WTC11 (cell line): Measurements from ENCODE around the gene C3. TPM values are rescaled to one million over a fixed set of nuclear protein-coding genes. Genes with fewer than 3 reads are reported as not detected.

Source experiments
- ATAC-seq: fragments of 200-7000 bp; cut with Tn5 transposase; 2 replicates; pipeline ENCODE4 v1.10.0; 2021; ENCODE audit warnings: mild to moderate bottlenecking, moderate library complexity
- CTCF ChIA-PET: fragments of 300-600 bp; sonication (Branson Sonifier 250); formaldehyde crosslinking; loops from one replicate; lab custom pipeline; 2021; ENCODE audit warnings: antibody characterized with exemption; lab: Charles Lee
- POLR2A ChIA-PET: fragments of 350-600 bp; sonication (Branson Sonifier 250); formaldehyde crosslinking; loops from one replicate; lab custom pipeline; 2021; ENCODE audit warnings: antibody characterized with exemption; lab: Charles Lee
- DNase-seq: peaks from one replicate; pipeline ENCODE4 v3.0.0; 2021; ENCODE audit warnings: low spot score
- H3K27ac Mint-ChIP-seq: 2 replicates; pipeline ENCODE4 v1.8.0; 2021; ENCODE audit warnings: mixed read lengths
- H3K27me3 Mint-ChIP-seq: 2 replicates; pipeline ENCODE4 v1.8.0; 2021; ENCODE audit warnings: low read depth, mild to moderate bottlenecking, moderate library complexity, mixed read lengths
- H3K36me3 Mint-ChIP-seq: 2 replicates; pipeline ENCODE4 v1.8.0; 2021; ENCODE audit warnings: mixed read lengths
- H3K4me1 Mint-ChIP-seq: 2 replicates; pipeline ENCODE4 v1.8.0; 2022; ENCODE audit warnings: mixed read lengths
- H3K4me3 Mint-ChIP-seq: 2 replicates; pipeline ENCODE4 v1.8.0; 2021; ENCODE audit warnings: mild to moderate bottlenecking, moderate library complexity, mixed read lengths
- H3K9me3 Mint-ChIP-seq: 2 replicates; pipeline ENCODE4 v1.8.0; 2021; ENCODE audit warnings: mixed read lengths
- AFF4 ChIP-seq: sonication (generic); formaldehyde crosslinking; IDR thresholded peaks from 2 replicates; pipeline ENCODE4 v1.8.1; 2023; ENCODE audit warnings: mild to moderate bottlenecking, missing genetic modification reagents, borderline replicate concordance
- ATF2 ChIP-seq: sonication (generic); formaldehyde crosslinking; IDR thresholded peaks from 2 replicates; pipeline ENCODE4 v1.8.1; 2022; ENCODE audit warnings: low read depth, missing genetic modification reagents, borderline replicate concordance
- CBFB ChIP-seq: sonication (generic); formaldehyde crosslinking; IDR thresholded peaks from 2 replicates; pipeline ENCODE4 v1.8.1; 2022; ENCODE audit warnings: mild to moderate bottlenecking, low read depth, missing genetic modification reagents
- CDX4 ChIP-seq: fragments of 250-450 bp; sonication (Bioruptor Pico); IDR thresholded peaks from 2 replicates; pipeline ENCODE4 v1.9.0; 2021; ENCODE audit warnings: moderate library complexity, mild to moderate bottlenecking, inconsistent platforms, borderline replicate concordance
- ESRRA ChIP-seq: sonication (generic); formaldehyde crosslinking; IDR thresholded peaks from 2 replicates; pipeline ENCODE4 v1.8.1; 2022; ENCODE audit warnings: mild to moderate bottlenecking, missing genetic modification reagents, borderline replicate concordance
- FOXJ3 ChIP-seq: sonication (generic); formaldehyde crosslinking; IDR thresholded peaks from 2 replicates; pipeline ENCODE4 v1.9.0; 2021; ENCODE audit warnings: missing genetic modification reagents, mild to moderate bottlenecking, borderline replicate concordance
- GABPB1 ChIP-seq: sonication (generic); formaldehyde crosslinking; IDR thresholded peaks from 2 replicates; pipeline ENCODE4 v1.8.1; 2023; ENCODE audit warnings: mild to moderate bottlenecking, missing genetic modification reagents
- HMGA2 ChIP-seq: fragments of 250-450 bp; sonication (Bioruptor Pico); IDR thresholded peaks from 2 replicates; pipeline ENCODE4 v1.4.0; 2021; ENCODE audit warnings: mild to moderate bottlenecking, moderate library complexity
- IRF2 ChIP-seq: sonication (generic); formaldehyde crosslinking; IDR thresholded peaks from 2 replicates; pipeline ENCODE4 v1.8.0; 2022; ENCODE audit warnings: low read depth, missing genetic modification reagents, borderline replicate concordance
- NFYB ChIP-seq: sonication (generic); formaldehyde crosslinking; conservative IDR thresholded peaks from 2 replicates; pipeline ENCODE4 v1.8.0; 2022; ENCODE audit warnings: low read depth, missing genetic modification reagents
- NR2C2 ChIP-seq: sonication (generic); formaldehyde crosslinking; IDR thresholded peaks from 2 replicates; pipeline ENCODE4 v1.8.0; 2022; ENCODE audit warnings: mild to moderate bottlenecking, missing genetic modification reagents
- ZNF121 ChIP-seq: sonication (generic); formaldehyde crosslinking; IDR thresholded peaks from 2 replicates; pipeline ENCODE4 v1.8.0; 2023; ENCODE audit warnings: missing genetic modification reagents
- ZNF219 ChIP-seq: sonication (generic); formaldehyde crosslinking; IDR thresholded peaks from 2 replicates; pipeline ENCODE4 v1.8.0; 2023; ENCODE audit warnings: missing genetic modification reagents, mild to moderate bottlenecking, borderline replicate concordance
- ZNF281 ChIP-seq: sonication (generic); formaldehyde crosslinking; IDR thresholded peaks from 2 replicates; pipeline ENCODE4 v1.8.0; 2023; ENCODE audit warnings: mild to moderate bottlenecking, missing genetic modification reagents
- ZNF317 ChIP-seq: sonication (generic); formaldehyde crosslinking; IDR thresholded peaks from 2 replicates; pipeline ENCODE4 v1.8.1; 2023; ENCODE audit warnings: low read depth, mild to moderate bottlenecking, moderate library complexity, missing genetic modification reagents, borderline replicate concordance
- ZNF425 ChIP-seq: fragments of 250-450 bp; sonication (Bioruptor Pico); conservative IDR thresholded peaks from 2 replicates; pipeline ENCODE4 v1.9.0; 2021; ENCODE audit warnings: mild to moderate bottlenecking
- ZNF532 ChIP-seq: fragments of 250-450 bp; sonication (Bioruptor Pico); IDR thresholded peaks from 2 replicates; pipeline ENCODE4 v1.9.0; 2021; ENCODE audit warnings: mild to moderate bottlenecking, borderline replicate concordance
- total RNA-seq: library from RNA; stranded (reverse); gene quantifications from 3 replicates; pipeline ENCODE4 v1.2.3, GENCODE V29; 2021

The C3 gene
- total RNA-seq, 1 experiment from 2014 or later = 7.0 TPM

- ATAC-seq (no peak), DNase-seq (no peak)
- Mint-ChIP-seq H3K4me1 (peaks cover 24% of the 10 kb centered on the region), H3K4me3 (no peak overlapping the region), H3K36me3 (peaks cover 3% of the 10 kb centered on the region), H3K27me3 (peaks cover 7% of the 10 kb centered on the region), H3K27ac (no peak overlapping the region), H3K9me3 (peaks cover 10% of the 10 kb centered on the region)
- CTCF ChIA-PET = interaction anchor here (0.7 kb wide), 1 partner anchor 866 kb away, joined by 3 read pairs; no protein-coding TSS in a partner anchor
- POLR2A ChIA-PET = no interaction called here
- TF ChIP-seq ZNF317 (CRISPR knock-in tag) (no peak), ZNF425 (CRISPR knock-in tag) (no peak), NR2C2 (CRISPR knock-in tag) (no peak), CBFB (CRISPR knock-in tag) (no peak), GABPB1 (no peak), CDX4 (CRISPR knock-in tag) (no peak), ZNF532 (no peak), ZNF281 (CRISPR knock-in tag) (no peak), ZNF121 (CRISPR knock-in tag) (no peak), ZNF219 (no peak), ESRRA (CRISPR knock-in tag) (no peak), HMGA2 (no peak), ATF2 (CRISPR knock-in tag) (no peak), FOXJ3 (no peak), AFF4 (CRISPR knock-in tag) (no peak), NFYB (no peak), IRF2 (CRISPR knock-in tag) (no peak)
Measured at GRCh38 chr19:6672693-6673290, 47.7 kb downstream of the C3 start.
